GM12872 (cell line): ENCODE data around the gene AFF1.
A peak's percentile ranks its signal among the peaks of the same experiment; 100 is the strongest.

ENCODE experiments used
- TF ChIP-seq, protein P1 (sequence below): IDR thresholded peaks from 3 replicates; pipeline ENCODE4 v1.5.1; 2011; ENCODE audit warnings: low read depth, mild to moderate bottlenecking, low read length, moderate library complexity; ENCODE audit not compliant: insufficient read depth

AFF1 gene

DNA sequence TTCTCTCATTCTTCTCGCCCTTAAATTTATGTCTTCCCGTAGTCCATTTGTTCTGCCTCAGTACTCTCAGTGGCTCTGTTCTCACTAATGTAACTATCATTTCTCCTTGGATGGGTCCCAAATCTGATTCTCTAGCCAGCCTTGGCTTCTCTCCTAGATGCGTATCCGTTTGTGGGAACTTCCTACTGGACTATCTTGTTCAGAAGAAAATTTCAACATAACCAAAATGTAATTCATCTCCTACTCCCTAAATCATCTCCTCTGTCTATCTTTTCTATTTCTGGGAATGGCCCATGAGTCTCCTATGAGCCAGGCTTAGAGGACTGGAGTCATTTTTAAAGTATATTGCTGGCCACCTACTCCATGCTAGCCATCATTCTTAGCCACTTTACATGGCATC, 38.2 kb upstream of the AFF1 start:
- TF ChIP-seq, protein P1, sequence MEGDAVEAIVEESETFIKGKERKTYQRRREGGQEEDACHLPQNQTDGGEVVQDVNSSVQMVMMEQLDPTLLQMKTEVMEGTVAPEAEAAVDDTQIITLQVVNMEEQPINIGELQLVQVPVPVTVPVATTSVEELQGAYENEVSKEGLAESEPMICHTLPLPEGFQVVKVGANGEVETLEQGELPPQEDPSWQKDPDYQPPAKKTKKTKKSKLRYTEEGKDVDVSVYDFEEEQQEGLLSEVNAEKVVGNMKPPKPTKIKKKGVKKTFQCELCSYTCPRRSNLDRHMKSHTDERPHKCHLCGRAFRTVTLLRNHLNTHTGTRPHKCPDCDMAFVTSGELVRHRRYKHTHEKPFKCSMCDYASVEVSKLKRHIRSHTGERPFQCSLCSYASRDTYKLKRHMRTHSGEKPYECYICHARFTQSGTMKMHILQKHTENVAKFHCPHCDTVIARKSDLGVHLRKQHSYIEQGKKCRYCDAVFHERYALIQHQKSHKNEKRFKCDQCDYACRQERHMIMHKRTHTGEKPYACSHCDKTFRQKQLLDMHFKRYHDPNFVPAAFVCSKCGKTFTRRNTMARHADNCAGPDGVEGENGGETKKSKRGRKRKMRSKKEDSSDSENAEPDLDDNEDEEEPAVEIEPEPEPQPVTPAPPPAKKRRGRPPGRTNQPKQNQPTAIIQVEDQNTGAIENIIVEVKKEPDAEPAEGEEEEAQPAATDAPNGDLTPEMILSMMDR = no peak

DNA sequence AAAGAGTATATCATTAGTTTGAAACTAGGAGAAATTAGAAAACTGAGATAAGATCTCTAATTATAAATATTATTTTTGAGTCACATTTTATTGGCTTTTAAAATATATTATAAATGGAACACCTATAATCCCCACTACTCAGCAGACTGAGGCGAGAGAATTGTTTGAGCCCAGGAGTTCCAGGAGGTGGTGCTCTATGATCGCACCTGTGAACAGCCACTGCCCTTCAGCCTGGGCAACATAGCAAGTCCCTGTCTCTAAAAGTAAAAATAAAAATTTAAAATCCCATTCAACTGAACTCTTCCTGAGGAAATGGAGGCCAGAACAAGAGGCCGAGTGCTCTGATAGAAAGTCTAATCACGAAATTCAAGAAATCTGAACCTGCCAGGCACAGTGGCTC, 36.2 kb upstream of the AFF1 start:
- TF ChIP-seq, protein P1 = peak; percentile 27; the same call in 1 of the 3 replicates

DNA sequence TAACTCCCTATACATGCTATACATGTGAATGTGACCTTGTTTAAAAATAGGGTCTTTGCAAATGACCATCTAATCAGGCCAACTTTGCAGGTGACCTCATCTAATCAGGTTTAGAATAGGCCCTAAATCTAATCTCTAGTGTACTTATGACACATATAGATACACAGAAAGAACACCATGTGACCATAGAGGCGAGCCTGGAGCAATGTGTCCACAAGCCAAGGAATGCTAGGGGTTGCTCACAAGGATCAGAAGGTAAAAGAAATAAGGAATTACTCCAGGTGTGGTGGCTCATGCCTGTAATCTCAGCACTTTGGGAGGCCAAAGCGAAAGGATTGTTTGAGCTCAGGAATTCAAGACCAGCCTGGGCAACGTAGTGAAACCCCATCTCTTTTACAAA, 32.9 kb upstream of the AFF1 start:
- TF ChIP-seq, protein P1 = no peak

DNA sequence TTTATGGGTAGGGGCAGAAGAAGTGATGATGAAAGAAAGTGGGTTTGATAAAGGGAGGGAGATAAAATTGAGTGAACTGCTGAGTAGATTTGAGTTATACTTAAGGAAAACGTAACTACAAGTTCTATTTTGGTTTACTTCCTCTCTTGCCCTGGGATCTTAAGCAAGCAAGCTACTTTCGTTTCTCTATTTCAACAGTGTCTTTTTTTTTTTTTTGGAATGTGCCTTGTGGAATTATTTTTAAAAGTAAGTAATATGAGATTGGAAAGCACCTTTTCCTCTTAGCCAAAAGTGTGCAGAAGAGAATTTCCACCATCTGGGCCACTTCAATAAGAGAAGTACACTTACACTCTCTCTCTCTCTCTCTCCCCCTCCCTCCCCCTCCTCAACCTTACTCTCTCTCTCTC, 26.6 kb upstream of the AFF1 start:
- TF ChIP-seq, protein P1 = no peak

DNA sequence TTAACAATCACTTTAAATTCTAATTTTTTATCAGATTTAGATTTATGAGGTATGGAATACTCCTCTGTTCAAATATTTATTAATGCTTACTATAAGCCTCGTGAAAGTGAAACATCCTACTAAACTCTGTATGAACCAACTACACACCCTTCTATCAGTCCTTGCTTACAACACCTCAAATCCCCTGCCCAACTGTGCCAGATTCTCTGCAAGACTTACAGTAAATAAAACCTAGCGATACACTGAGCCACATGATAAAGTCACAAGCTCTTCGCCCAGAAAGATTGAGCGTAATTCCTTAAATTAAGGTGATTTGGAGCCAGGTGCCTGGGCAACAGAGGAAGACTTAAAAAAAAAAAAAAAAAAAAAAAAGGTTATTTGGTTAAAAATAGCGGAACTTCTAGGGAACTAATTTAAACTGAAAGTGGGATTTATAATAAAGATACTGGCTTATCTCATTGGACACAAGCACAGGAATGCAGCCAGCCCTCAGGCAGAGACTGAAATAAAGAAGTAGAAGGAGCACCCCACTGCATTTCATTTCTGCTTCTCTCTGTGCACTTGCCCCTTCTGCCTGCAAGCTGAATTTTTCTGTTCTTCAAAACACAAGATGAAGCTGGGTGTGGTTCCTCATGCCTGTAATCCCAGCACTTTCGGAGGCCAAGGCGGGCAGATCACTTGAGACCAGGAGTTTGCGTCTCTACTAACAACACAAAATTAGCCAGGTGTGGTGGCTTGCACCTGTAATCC, 25.1 kb upstream of the AFF1 start:
- TF ChIP-seq, protein P1 = no peak

DNA sequence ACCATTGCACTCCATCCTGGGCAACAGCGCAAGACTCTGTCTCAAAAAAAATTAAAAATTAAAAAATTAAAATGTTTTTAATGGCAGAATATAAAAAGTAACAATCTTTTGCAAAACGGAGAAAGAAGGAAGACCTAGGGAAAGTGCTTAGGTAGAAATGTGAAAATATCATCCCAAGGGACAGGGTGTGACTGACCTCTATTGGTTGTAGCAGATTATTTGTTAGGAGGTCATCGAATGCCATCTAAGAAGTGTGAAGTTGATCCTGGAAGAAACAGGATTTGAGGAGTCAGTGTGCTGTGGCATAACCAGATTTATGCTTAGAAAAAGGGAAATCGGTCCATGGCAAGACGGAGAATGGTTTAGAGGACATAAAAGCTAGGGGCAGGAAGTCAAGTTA, 24.4 kb upstream of the AFF1 start:
- TF ChIP-seq, protein P1 = no peak

DNA sequence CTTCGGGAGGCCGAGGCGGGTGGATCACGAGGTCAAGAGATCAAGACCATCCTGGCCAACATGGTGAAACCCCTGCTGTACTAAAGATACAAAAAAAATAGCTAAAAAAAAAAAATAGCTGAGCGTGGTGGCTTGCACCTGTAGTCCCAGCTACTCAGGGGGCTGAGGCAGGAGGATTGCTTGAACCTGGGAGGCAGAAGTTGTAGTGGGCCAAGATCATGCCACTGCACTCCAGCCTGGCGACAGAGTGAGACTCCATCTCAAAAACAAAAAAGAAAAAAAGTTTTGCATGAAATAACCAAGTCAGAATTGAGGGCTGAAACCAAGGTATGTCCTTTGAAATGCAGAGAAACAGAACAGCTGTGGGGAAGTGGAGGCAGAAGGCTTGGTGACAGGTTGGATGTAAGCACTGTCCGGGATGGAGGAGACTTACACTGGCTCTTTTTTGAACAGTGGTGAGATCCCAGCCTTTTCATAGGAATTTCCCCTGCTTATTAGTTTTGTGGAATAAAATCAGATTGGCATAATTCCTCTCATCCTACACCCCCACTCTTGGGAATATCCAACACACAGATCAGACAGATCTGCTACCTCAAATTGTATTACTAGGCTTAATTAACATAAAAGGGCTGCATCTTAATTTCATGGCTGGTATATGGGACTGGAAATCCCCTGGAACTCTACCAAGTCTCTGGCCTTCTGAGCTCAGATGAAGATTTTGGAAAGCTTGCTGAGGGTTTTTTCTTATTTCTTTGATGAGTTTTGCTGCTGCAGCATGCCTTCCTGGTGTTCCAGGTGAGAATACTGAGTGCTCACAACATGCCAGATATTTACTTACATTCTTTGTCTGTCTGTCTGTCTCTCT, 23.8 kb upstream of the AFF1 start:
- TF ChIP-seq, protein P1 = no peak
